Ascending aorta (tissue), 2 donors: ENCODE measurements around the gene GUCD1. TPM values are rescaled to one million over a fixed set of nuclear protein-coding genes. Genes with fewer than 3 reads are reported as not detected.
"Not testable (repeated sequence)": the region's sequence is repeated elsewhere in the genome, so short reads cannot be mapped to it uniquely, and the experiment has no call there.

Experiments used
- DNase-seq, 2 donors: peaks; one replicate each; pipeline ENCODE4 v3.0.0-alpha.2; 2019; ENCODE audit warnings: low spot score in 2 of 2
- H3K27ac ChIP-seq, 2 donors: fragments of 200-600 bp; sonication (generic); one replicate each; pipeline ENCODE4 v1.5.1; 2016 to 2017; ENCODE audit warnings: mild to moderate bottlenecking in 1 of 2
- H3K27me3 ChIP-seq: fragments of 200-600 bp; sonication (generic); one replicate; pipeline ENCODE4 v1.5.1; 2017
- H3K36me3 ChIP-seq, 2 donors: fragments of 200-600 bp; sonication (generic); one replicate each; pipeline ENCODE4 v1.5.1; 2016
- H3K4me1 ChIP-seq, 2 donors: fragments of 200-600 bp; sonication (generic); one replicate each; pipeline ENCODE4 v1.5.1; 2016 to 2017; ENCODE audit warnings: mild to moderate bottlenecking in 1 of 2
- H3K4me3 ChIP-seq, 2 donors: fragments of 200-600 bp; sonication (generic); one replicate each; pipeline ENCODE4 v1.5.1; 2016 to 2017; ENCODE audit warnings: mild to moderate bottlenecking in 1 of 2
- H3K9me3 ChIP-seq, 2 donors: fragments of 200-600 bp; sonication (generic); one replicate each; pipeline ENCODE4 v1.5.1; 2016
- CTCF ChIP-seq, 3 experiments: fragments of 200-600 bp in 2 of 3; fragments of 450-650 bp in 1 of 3; sonication (generic) in 2 of 3; IDR thresholded peaks; one replicate each; pipeline ENCODE4 v1.5.1; 2016 to 2019; ENCODE audit warnings: antibody characterized with exemption in 3 of 3, mild to moderate bottlenecking in 1 of 3, moderate library complexity in 1 of 3
- intact Hi-C: fragments of 100-400 bp; cut with DNase I; formaldehyde crosslinking; loops from one replicate; pipeline ENCODE4 v1.15.1; 2023
- total RNA-seq: library from RNA; depleted of rRNA; stranded (reverse); fragments of >200 nt; gene quantifications from one replicate; pipeline ENCODE4 v1.1.0, GENCODE V29; 2016

The GUCD1 gene
- total RNA-seq, 1 donor from 2014 or later: 80.0 TPM

GRCh38 chr22:24559471-24559870 lies 4.5 kb upstream of the GUCD1 start:
- intact Hi-C loops: no loop called here
- no peak for TF ChIP-seq CTCF (IDR thresholded peaks at IDR 0.05)
- H3K4me3 ChIP-seq: no peak overlapping the region
- no peak overlapping the region for H3K27ac ChIP-seq
- H3K27me3 ChIP-seq: no peaks in the 10 kb centered on the region
- DNase-seq: no peak
- no peaks in the 10 kb centered on the region for H3K9me3 ChIP-seq
- peaks cover 12 to 19% of the 10 kb centered on the region in 2 donors for H3K4me1 ChIP-seq
- peaks cover 26 to 30% of the 10 kb centered on the region in 2 donors for H3K36me3 ChIP-seq

DNA sequence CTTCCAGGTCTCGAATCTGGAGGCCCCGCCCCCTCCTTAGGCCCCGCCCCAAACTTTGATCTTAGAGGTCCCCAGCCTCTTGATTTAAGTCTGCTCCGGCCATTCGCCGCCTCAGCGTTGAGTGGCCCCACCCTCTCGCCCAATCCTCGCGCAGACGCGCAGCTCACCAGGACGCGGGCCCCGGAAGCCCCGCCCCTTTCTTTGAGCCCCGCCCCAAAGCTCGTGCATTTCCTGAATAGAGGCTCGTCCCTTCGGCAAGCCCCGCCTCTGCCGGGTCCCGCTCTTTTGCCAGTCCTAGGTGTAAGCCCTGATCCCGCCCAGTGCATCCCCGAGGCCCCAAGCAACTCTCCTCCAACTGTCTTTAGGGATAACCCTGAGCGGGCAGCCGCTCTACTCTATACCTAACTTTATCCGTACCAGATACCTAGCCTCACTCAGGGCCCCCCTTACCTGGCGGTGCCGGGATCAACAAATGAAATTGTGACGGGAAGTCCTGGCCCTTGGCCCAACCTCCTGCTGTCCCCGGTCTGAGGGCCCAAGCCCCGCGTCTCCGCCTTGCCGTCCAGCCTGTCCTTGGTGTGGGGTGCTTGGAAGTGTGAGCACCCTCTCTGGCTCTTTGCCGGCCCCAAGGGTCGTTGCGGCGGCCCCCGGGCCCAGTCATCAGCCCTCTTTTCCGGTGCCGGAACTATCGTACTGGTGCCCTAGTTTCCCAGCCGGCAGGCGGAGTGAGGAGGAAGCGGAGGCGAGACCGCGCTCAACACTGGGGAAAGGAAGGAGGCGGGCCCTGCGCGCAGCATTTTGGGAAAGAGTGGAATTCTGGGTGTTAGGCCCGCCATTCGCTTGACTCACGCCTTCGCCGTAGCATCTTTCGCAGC lies 464 bp upstream of the GUCD1 start, which contains the start of gene SNRPD3:
SNRPD3 (plus strand) TSS at position 835 of the 875 bp plus-strand sequence. CDS start 1,676 bp downstream, outside the sequence.
- Histone ChIP-seq H3K27ac (peak within 1 kb of the TSS; percentile 98 to 99), H3K4me3 (peak within 1 kb of the TSS; percentile 81 to 93), H3K27me3 (no peaks in the 10 kb centered on the region), H3K36me3 (peaks cover 15 to 22% of the 10 kb centered on the region in 2 donors), H3K4me1 (peaks cover 20 to 32% of the 10 kb centered on the region in 2 donors), H3K9me3 (no peaks in the 10 kb centered on the region)
- no peak for TF ChIP-seq CTCF (IDR thresholded peaks at IDR 0.05)
- intact Hi-C loops: loop anchor here (1.0 to 2.0 kb wide), 2 partner anchors 10 to 37 kb away; partner anchors contain the start of gene LRRC75B
- DNase-seq: peak; percentile 99 to 100

DNA sequence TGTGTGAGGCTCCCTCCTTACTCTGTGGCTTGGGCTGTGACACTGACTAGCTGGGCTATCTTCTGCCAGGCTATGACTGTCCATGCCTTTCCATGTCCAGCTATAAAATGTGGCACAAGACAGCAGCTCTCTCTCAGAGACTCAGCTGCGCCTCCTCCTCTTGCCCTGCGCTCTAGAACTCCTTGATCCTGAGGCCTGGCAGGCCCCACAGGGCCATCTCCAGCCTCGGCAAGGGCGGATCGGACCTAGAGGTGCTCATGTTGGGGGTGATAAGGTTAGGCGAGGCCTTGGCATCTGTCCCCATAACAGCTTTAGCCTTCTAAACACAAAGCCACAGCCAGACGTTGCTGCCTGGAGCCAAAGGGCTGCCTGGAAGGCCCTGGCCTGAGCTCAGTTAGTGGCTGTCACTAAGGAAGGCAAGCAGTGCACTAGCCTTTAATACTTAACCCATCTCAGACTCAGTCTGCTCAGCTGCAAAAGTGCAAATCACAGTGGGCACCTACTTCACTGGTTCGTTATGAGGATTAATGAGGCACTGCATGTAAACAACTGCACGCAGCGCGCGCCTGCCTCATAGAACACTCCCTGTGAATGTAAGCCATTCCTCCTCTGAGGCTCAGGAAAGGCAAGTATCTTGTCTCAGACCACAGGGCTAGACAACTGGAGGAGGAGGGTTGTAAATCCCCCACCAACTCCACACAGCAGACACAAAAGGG lies 1.2 kb downstream of the GUCD1 start:
- no peak for TF ChIP-seq CTCF (IDR thresholded peaks at IDR 0.05)
- Histone ChIP-seq H3K27me3 (no peaks in the 10 kb centered on the region), H3K36me3 (peaks cover 13 to 15% of the 10 kb centered on the region in 2 donors), H3K9me3 (no peaks in the 10 kb centered on the region), H3K4me3 (peak overlapping the region; percentile 81 to 90), H3K27ac (peak overlapping the region; percentile 94 to 99), H3K4me1 (peaks cover 20 to 30% of the 10 kb centered on the region in 2 donors)
- DNase-seq: no peak
- intact Hi-C loops: loop anchor here (2.0 kb wide), 1 partner anchor 39 kb away; the partner anchor contains the start of gene LRRC75B

DNA sequence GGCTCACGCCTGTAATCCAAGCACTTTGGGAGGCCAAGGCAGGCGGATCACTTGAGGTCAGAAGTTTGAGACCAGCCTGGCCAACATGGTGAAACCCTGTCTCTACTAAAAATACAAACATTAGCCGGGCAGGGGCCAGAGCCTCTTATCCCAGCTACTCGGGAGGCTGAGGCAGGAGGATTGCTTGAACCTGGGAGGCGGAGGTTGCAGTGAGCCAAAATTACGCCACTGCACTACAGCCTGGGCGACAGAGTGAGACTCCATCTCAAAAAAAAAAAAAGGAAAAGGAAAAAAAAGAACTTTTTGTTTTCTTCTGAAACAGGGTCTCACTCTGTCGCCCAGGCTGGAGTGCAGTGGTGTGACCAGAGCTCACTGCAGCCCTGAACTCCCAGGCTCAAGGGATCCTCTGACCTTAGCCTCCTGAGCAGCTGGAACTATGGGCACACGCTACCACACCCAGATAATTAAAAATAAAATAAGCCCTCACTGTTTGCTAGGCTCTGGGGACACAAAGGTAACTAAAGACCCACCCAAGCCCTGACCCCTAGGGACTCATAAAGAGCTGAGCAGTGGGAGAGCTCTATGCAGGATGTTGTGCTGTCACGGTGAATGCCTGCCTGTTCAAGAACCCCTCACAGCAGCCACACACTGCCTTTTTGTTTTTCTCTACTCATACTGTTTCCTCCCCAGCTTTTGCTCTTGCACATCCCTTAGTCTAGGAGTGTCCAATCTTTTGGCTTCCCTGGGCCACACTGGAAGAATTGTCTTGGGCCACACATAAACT lies 2.2 kb downstream of the GUCD1 start:
- Histone ChIP-seq H3K36me3 (peaks cover 10 to 16% of the 10 kb centered on the region in 2 donors), H3K4me1 (peaks cover 20 to 26% of the 10 kb centered on the region in 2 donors)
- intact Hi-C loops, H3K9me3 ChIP-seq, H3K27ac ChIP-seq, DNase-seq, H3K27me3 ChIP-seq, H3K4me3 ChIP-seq: not testable (repeated sequence)

GRCh38 chr22:24550902-24551435 lies 4.0 kb downstream of the GUCD1 start:
- no peak for TF ChIP-seq CTCF (IDR thresholded peaks at IDR 0.05)
- Histone ChIP-seq H3K27ac (no peak overlapping the region), H3K36me3 (peaks cover 24 to 29% of the 10 kb centered on the region in 2 donors)

More at GRCh38 chr22:24550902-24551435, 4.0 kb downstream of the GUCD1 start:
- Histone ChIP-seq H3K9me3 (no peaks in the 10 kb centered on the region), H3K4me3 (no peak overlapping the region), H3K27me3 (no peaks in the 10 kb centered on the region), H3K4me1 (peaks cover 8 to 13% of the 10 kb centered on the region in 2 donors)
- intact Hi-C loops: no loop called here
- no peak for DNase-seq
